PC-3 (cell line): ENCODE measurements around the gene ENTHD1. TPM values are rescaled to one million over a fixed set of nuclear protein-coding genes. Genes with fewer than 3 reads are reported as not detected.

Experiments
- ATAC-seq: fragments of 200-7000 bp; cut with Tn5 transposase; 2 replicates; pipeline ENCODE4 v1.9.1; 2020; ENCODE audit warnings: mild to moderate bottlenecking, moderate library complexity
- BruUV-seq: library from RNA; stranded (reverse); fragments of 400-500 nt; replicated peaks from 2 replicates; lab custom pipeline; 2021; lab: Mats Ljungman, UMichigan
- CTCF ChIA-PET: fragments of 300-600 bp; sonication (Branson Sonifier 250); formaldehyde crosslinking; loops from one replicate; lab custom pipeline; 2022; ENCODE audit warnings: antibody characterized with exemption; lab: Charles Lee
- POLR2A ChIA-PET: fragments of 300-600 bp; sonication (Branson Sonifier 250); formaldehyde crosslinking; loops from one replicate; lab custom pipeline; 2022; ENCODE audit warnings: antibody characterized with exemption; ENCODE audit not compliant: unreplicated experiment; lab: Charles Lee
- DNase-seq: peaks from one replicate; pipeline ENCODE4 v3.0.0-alpha.2; 2015
- H2AFZ ChIP-seq: fragments of 300-600 bp; sonication (generic); 2 replicates; pipeline ENCODE4 v1.6.0; 2016; ENCODE audit warnings: antibody characterized with exemption, low read length
- H3F3A ChIP-seq: fragments of 300-600 bp; sonication (generic); one replicate; pipeline ENCODE4 v1.6.0; 2017; ENCODE audit warnings: antibody characterized with exemption, low read length, control low read depth, mild to moderate bottlenecking; ENCODE audit not compliant: unreplicated experiment
- H3K27ac ChIP-seq: fragments of 300-600 bp; sonication (generic); 2 replicates; pipeline ENCODE4 v1.5.1; 2016; ENCODE audit warnings: mild to moderate bottlenecking, low read length
- H3K27me3 ChIP-seq: fragments of 300-600 bp; sonication (generic); 2 replicates; pipeline ENCODE4 v1.6.1; 2016; ENCODE audit warnings: low read length, mixed read lengths
- H3K36me3 ChIP-seq: fragments of 300-600 bp; sonication (generic); 2 replicates; pipeline ENCODE4 v1.6.1; 2016; ENCODE audit warnings: low read depth, mixed run types, low read length, mixed read lengths
- H3K4me1 ChIP-seq: fragments of 300-600 bp; sonication (generic); 2 replicates; pipeline ENCODE4 v1.5.1; 2016; ENCODE audit warnings: low read length; ENCODE audit not compliant: insufficient read depth
- H3K4me2 ChIP-seq: fragments of 300-600 bp; sonication (generic); 2 replicates; pipeline ENCODE4 v1.6.0; 2016; ENCODE audit warnings: low read length
- H3K4me3 ChIP-seq: fragments of 300-600 bp; sonication (generic); 2 replicates; pipeline ENCODE4 v1.5.1; 2016; ENCODE audit warnings: mild to moderate bottlenecking, low read length, mixed read lengths
- H3K79me2 ChIP-seq: fragments of 300-600 bp; sonication (generic); 2 replicates; pipeline ENCODE4 v1.6.1; 2017; ENCODE audit warnings: low read length, mixed read lengths
- H3K9ac ChIP-seq: fragments of 300-600 bp; sonication (generic); 2 replicates; pipeline ENCODE4 v1.6.0; 2016; ENCODE audit warnings: mild to moderate bottlenecking, low read length
- H3K9me2 ChIP-seq: fragments of 300-600 bp; sonication (generic); replicated peaks from 2 replicates; pipeline ENCODE4 v1.6.1; 2016; ENCODE audit warnings: mixed run types, low read length, mixed read lengths
- H3K9me3 ChIP-seq: fragments of 300-600 bp; sonication (generic); 2 replicates; pipeline ENCODE4 v1.6.1; 2016; ENCODE audit warnings: low read length, mixed read lengths
- H4K20me1 ChIP-seq: fragments of 300-600 bp; sonication (generic); 2 replicates; pipeline ENCODE4 v1.6.1; 2016; ENCODE audit warnings: low read length, mixed read lengths
- EZH2 ChIP-seq: fragments of 300-600 bp; sonication (generic); IDR thresholded peaks from one replicate; pipeline ENCODE4 v1.6.1; 2017; ENCODE audit warnings: antibody characterized with exemption, mild to moderate bottlenecking, low read length; ENCODE audit not compliant: unreplicated experiment
- EZH2phosphoT487 ChIP-seq: fragments of 300-600 bp; sonication (generic); IDR thresholded peaks from 2 replicates; pipeline ENCODE4 v1.6.1; 2018; ENCODE audit warnings: mild to moderate bottlenecking, antibody characterized with exemption, low read length, borderline replicate concordance
- intact Hi-C: fragments of 100-400 bp; cut with micrococcal nuclease; formaldehyde crosslinking; loops from 2 replicates; pipeline ENCODE4 v1.9.0; 2023
- total RNA-seq: library from RNA; depleted of rRNA; stranded (reverse); fragments of >200 nt; gene quantifications from 2 replicates; pipeline ENCODE4 v1.2.3, GENCODE V29; 2014
- TF ChIP-seq, protein P1 (sequence below): fragments of 300-600 bp; sonication (generic); conservative IDR thresholded peaks from 2 replicates; pipeline ENCODE4 v1.5.1; 2017; ENCODE audit warnings: antibody characterized with exemption, low read depth, mild to moderate bottlenecking, low read length

ENTHD1 gene
- total RNA-seq, 1 experiment from 2014 or later, result not detected

DNA sequence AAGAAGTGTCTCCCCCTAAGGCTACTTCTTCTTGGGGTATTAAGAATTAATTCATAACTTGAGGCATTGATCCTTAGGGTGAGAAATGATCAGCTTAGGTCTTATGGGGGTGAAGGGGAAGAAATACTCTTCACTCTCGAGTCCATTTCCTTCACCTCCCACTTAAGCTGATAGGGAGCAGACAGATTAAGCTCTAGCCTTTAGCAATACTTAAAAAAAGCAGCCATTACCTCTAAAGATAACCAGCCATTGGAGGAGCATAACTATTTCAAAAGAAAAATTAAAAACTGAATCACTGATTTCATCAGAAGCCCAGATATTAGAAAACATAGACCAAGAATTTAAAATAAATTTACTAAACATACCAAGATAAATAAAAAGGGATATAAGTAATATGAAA, 60.5 kb downstream of the ENTHD1 start:
- DNase-seq (no peak), ATAC-seq (no peak)
- peaks cover 74% of the 10 kb centered on the region for H3K27me3 ChIP-seq
- no peak overlapping the region for H3K4me3 ChIP-seq
- intact Hi-C loops, result no loop called here
- ChIA-PET CTCF (no interaction called here), POLR2A (interaction anchor here (1.0 kb wide), 1 partner anchor 438 kb away, joined by 3 read pairs; no protein-coding TSS in a partner anchor)
- no peaks in the 10 kb centered on the region for H3K9me3 ChIP-seq
- no peak overlapping the region for H3K27ac ChIP-seq
- no peaks in the 10 kb centered on the region for H3K36me3 ChIP-seq
- no peaks in the 10 kb centered on the region for H3K9me2 ChIP-seq
- H3K79me2 ChIP-seq, result no peaks in the 10 kb centered on the region
- no peaks in the 10 kb centered on the region for H3K4me1 ChIP-seq
- no peaks in the 10 kb centered on the region for H4K20me1 ChIP-seq
- TF ChIP-seq, protein P1, sequence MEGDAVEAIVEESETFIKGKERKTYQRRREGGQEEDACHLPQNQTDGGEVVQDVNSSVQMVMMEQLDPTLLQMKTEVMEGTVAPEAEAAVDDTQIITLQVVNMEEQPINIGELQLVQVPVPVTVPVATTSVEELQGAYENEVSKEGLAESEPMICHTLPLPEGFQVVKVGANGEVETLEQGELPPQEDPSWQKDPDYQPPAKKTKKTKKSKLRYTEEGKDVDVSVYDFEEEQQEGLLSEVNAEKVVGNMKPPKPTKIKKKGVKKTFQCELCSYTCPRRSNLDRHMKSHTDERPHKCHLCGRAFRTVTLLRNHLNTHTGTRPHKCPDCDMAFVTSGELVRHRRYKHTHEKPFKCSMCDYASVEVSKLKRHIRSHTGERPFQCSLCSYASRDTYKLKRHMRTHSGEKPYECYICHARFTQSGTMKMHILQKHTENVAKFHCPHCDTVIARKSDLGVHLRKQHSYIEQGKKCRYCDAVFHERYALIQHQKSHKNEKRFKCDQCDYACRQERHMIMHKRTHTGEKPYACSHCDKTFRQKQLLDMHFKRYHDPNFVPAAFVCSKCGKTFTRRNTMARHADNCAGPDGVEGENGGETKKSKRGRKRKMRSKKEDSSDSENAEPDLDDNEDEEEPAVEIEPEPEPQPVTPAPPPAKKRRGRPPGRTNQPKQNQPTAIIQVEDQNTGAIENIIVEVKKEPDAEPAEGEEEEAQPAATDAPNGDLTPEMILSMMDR, result no peak
- TF ChIP-seq EZH2, result no peak
- no peak for TF ChIP-seq EZH2phosphoT487
- no peaks in the 10 kb centered on the region for H3F3A ChIP-seq
- no TSS peak for BruUV-seq
- H2AFZ ChIP-seq, result no peak overlapping the region
- H3K9ac ChIP-seq, result no peak overlapping the region
- H3K4me2 ChIP-seq, result no peak overlapping the region

DNA sequence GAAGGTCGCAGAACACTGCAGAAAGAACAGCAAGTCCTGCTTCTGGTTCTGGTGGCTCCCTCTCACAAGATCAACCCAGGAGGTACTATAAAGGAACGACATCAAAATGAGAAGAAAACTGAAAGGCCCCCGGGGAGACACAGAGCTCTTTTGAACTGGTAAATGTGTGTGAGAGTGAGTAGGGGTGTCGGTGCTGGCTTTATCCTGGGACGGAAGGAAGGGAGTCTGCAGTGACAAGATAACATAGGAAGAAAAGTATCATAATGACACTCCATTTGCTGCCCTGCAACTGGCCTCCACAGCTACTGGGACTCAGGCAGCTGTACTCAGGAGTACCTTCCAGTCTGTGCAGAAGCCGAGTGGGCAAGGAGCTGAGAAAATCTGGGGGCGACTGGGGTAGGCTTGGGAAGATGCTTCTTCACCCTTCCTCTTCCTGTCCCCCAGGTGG, 60.9 kb downstream of the ENTHD1 start:
- H3K27ac ChIP-seq, result no peak overlapping the region
- H4K20me1 ChIP-seq, result no peaks in the 10 kb centered on the region
- H3K9ac ChIP-seq, result no peak overlapping the region
- no peaks in the 10 kb centered on the region for H3F3A ChIP-seq
- intact Hi-C loops, result no loop called here
- no peak overlapping the region for H2AFZ ChIP-seq
- H3K79me2 ChIP-seq, result no peaks in the 10 kb centered on the region
- no peaks in the 10 kb centered on the region for H3K36me3 ChIP-seq
- H3K9me3 ChIP-seq, result no peaks in the 10 kb centered on the region
- H3K4me2 ChIP-seq, result no peak overlapping the region
- no peaks in the 10 kb centered on the region for H3K4me1 ChIP-seq
- DNase-seq (no peak), ATAC-seq (no peak)
- H3K27me3 ChIP-seq, result peaks cover 75% of the 10 kb centered on the region
- H3K9me2 ChIP-seq, result no peaks in the 10 kb centered on the region
- no TSS peak for BruUV-seq
- no peak overlapping the region for H3K4me3 ChIP-seq
- ChIA-PET POLR2A (no interaction called here), CTCF (no interaction called here)
- TF ChIP-seq EZH2 (no peak), EZH2phosphoT487 (no peak)
- TF ChIP-seq, protein P1, result no peak

DNA sequence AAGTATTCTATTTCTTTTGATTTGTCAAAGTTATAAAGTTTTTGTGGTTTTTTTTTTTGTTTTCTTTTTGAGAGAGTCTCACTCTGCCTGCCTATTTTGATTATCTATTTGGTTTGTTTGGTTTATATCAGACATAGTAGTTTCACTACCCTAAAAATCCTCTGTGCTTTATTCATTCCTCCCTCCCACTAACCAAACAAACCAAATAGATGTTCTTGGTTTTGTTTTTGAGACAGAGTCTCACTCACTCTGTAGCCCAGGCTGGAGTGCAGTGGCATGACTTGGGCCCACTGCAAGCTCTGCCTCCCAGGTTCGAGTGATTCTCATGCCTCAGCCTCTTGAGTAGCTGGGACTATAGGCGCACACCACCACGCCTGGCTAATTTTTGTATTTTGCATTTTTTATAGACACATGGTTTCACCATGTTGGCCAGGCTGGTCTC, 67.9 kb downstream of the ENTHD1 start:
- H2AFZ ChIP-seq, result no peak overlapping the region
- H3K27ac ChIP-seq, result no peak overlapping the region
- H3K9me3 ChIP-seq, result no peaks in the 10 kb centered on the region
- DNase-seq, result no peak
- H3K27me3 ChIP-seq, result peaks cover 34% of the 10 kb centered on the region
- no peaks in the 10 kb centered on the region for H4K20me1 ChIP-seq
- BruUV-seq, result no TSS peak
- intact Hi-C loops, result no loop called here
- TF ChIP-seq EZH2phosphoT487 (no peak), EZH2 (no peak)
- TF ChIP-seq, protein P1, result no peak
- no peak overlapping the region for H3K9ac ChIP-seq
- CTCF ChIA-PET, result no interaction called here
- H3F3A ChIP-seq, result no peaks in the 10 kb centered on the region
- no peaks in the 10 kb centered on the region for H3K79me2 ChIP-seq
- no peaks in the 10 kb centered on the region for H3K9me2 ChIP-seq
- H3K4me2 ChIP-seq, result no peak overlapping the region
- peaks cover 3% of the 10 kb centered on the region for H3K4me1 ChIP-seq
- POLR2A ChIA-PET, result no interaction called here
- H3K4me3 ChIP-seq, result no peak overlapping the region
- H3K36me3 ChIP-seq, result no peaks in the 10 kb centered on the region
- ATAC-seq, result no peak
